GM06990 (cell line): Measurements from ENCODE around the gene ZNF12.

Experiments
- DNase-seq: peaks from one replicate; pipeline ENCODE4 v3.0.0-alpha.2; 2011; ENCODE audit not compliant: insufficient read length; ENCODE audit errors: extremely low read depth
- H3K27me3 ChIP-seq: replicated peaks from 2 replicates; pipeline ENCODE4 v1.6.0; 2011; ENCODE audit warnings: low read length; ENCODE audit not compliant: control insufficient read depth, insufficient read depth
- H3K36me3 ChIP-seq: 2 replicates; pipeline ENCODE4 v1.5.1; 2011; ENCODE audit warnings: low read length; ENCODE audit not compliant: control insufficient read depth, insufficient read depth
- H3K4me3 ChIP-seq: replicated peaks from 2 replicates; pipeline ENCODE4 v1.5.1; 2011; ENCODE audit warnings: low read depth, mild to moderate bottlenecking, control low read depth, low read length
- TF ChIP-seq, protein P1 (sequence below): IDR thresholded peaks from 2 replicates; pipeline ENCODE4 v1.5.1; 2011; ENCODE audit warnings: low read length, control low read depth, mild to moderate bottlenecking, inconsistent platforms; ENCODE audit not compliant: insufficient read depth, poor library complexity, severe bottlenecking

The ZNF12 gene

DNA sequence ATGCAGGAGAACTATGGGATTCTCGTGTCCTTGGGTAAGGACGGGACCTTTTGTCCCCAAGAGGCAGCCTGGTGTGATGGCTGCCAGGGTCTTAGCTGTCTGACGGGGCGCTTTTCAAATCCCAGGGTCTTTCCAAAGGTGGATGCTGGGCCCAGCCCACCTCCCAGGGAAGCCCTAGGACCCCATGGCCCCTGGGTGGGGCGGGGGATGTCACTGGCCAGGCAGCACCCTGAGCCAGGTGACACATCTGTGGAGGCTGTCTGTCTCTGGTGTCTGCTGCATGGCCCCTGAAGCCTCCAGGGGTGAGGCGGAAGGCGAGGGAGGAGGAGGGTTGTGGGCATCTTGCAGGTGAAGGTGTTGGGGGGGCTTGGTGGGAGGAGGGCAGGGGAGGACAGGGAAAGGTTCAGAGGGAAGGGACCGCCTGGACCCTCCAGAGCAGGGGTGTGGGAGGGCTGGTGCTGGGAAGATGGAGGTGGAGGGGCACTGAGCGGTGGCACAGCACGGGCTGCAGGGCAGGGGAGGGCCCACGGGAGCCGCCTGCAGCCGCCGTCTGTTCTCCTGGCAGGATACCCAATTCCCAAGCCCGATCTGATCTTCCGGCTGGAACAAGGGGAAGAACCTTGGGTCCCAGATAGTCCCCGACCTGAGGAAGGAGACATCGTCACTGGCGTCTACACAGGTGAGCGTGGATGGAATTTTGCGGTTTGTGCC lies 62.7 kb downstream of the ZNF12 start:
- peaks cover 45% of the 10 kb centered on the region for H3K36me3 ChIP-seq
- H3K4me3 ChIP-seq: no peak overlapping the region
- DNase-seq: no peak
- TF ChIP-seq, protein P1, sequence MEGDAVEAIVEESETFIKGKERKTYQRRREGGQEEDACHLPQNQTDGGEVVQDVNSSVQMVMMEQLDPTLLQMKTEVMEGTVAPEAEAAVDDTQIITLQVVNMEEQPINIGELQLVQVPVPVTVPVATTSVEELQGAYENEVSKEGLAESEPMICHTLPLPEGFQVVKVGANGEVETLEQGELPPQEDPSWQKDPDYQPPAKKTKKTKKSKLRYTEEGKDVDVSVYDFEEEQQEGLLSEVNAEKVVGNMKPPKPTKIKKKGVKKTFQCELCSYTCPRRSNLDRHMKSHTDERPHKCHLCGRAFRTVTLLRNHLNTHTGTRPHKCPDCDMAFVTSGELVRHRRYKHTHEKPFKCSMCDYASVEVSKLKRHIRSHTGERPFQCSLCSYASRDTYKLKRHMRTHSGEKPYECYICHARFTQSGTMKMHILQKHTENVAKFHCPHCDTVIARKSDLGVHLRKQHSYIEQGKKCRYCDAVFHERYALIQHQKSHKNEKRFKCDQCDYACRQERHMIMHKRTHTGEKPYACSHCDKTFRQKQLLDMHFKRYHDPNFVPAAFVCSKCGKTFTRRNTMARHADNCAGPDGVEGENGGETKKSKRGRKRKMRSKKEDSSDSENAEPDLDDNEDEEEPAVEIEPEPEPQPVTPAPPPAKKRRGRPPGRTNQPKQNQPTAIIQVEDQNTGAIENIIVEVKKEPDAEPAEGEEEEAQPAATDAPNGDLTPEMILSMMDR: no peak
- no peaks in the 10 kb centered on the region for H3K27me3 ChIP-seq

DNA sequence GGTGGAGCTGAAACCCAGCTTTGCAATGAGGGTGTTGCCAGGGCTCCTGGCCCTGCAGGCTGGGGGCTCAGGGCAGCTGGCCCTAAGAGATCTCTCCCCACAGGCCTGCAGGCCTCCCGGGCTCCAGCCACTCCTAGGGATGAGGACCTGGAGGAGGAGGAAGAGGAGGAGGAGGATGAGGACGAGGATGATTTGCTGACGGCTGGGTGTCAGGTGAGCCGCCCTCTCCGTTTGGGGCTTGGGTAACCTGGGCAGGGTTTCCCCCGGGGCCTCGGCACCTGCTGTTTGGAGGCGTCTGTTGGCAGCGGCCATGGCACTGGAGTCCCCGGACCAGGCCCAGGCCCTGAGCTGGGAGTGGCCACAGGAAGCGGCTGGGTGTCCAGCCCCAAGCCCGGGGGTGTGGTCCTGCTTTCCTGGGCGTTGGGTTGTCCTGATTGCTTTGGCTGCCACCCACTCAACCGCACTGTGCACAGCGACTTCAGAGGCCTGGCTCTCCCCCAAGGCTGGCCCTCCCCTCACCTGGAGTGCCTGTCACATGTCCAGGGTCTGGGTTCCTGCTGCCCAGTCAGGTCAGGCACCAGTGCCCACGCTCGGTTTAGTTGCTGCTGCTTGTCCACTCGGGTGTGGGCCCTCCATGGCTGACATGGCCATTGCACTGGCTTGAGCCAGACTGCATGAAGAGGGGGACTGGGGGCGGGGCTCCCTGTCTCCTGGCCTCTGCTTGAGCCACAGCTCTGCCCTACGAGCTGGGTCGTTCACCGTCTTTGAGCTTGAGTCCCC lies 63.7 kb downstream of the ZNF12 start:
- TF ChIP-seq, protein P1: no peak
- no peak for DNase-seq
- Histone ChIP-seq H3K27me3 (no peaks in the 10 kb centered on the region), H3K4me3 (no peak overlapping the region), H3K36me3 (peaks cover 38% of the 10 kb centered on the region)

DNA sequence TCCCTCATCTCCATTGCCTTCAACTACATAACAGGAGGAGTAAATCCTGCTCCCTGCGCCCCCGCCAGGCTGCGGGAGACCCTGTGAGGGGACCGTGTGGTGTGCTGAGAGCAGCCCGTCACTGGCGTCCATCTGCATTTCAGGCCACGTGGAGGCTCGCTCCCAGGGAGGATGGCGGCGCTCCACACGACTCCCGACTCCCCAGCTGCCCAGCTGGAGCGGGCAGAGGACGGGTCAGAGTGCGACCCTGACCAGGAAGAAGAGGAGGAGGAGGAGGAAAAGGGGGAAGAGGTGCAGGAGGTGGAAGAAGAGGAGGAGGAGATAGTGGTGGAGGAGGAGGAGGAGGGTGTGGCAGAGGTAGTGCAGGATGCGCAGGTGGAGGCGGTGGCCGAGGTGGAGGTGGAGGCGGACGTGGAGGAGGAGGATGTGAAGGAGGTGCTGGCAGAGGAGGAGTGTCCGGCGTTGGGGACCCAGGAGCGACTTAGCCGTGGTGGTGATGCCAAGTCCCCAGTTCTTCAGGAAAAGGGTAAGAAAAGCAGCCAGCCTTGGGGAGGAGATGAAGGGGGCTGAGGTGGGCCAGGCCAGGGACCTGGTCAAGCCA lies 64.4 kb downstream of the ZNF12 start:
- Histone ChIP-seq H3K27me3 (no peaks in the 10 kb centered on the region), H3K36me3 (peaks cover 33% of the 10 kb centered on the region), H3K4me3 (no peak overlapping the region)
- DNase-seq: no peak
- TF ChIP-seq, protein P1: no peak

DNA sequence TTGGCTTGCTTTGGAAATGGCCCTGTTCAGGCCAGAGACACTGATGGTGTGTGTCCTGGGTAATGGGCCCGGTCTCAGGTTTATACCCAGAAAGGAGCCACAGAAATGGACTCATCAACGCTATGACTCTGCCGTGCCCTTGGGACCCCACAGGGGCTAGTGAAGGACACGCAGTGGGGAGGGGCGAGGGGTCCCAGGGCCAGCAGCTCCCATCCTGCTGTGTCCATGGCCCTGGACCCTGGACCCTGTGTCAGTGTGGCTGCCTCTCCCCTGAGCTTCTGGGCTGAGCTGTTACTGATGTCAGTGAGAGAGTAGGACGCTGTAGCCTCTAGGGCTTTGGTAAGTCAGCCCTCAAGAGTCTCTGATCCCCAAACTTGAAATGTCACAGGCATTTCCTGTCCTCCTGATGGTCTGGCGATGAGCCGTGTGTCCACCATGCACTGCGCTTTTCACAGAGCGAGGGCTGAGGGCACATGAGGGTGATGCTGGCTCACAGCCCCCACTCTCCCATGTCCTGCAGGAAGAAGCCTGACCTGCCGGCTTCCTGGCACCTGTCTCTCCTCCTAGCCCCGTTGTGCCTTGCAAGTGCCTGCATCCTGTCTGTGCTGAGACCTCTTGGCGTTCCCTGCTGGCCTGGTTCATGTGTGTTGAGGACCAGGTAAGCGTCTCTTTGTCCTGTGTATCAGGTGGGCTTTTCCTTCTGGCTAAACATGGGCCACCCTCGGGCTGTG lies 65.3 kb downstream of the ZNF12 start:
- TF ChIP-seq, protein P1: no peak
- no peaks in the 10 kb centered on the region for H3K27me3 ChIP-seq
- no peak overlapping the region for H3K4me3 ChIP-seq
- H3K36me3 ChIP-seq: peaks cover 29% of the 10 kb centered on the region
- DNase-seq: no peak

DNA sequence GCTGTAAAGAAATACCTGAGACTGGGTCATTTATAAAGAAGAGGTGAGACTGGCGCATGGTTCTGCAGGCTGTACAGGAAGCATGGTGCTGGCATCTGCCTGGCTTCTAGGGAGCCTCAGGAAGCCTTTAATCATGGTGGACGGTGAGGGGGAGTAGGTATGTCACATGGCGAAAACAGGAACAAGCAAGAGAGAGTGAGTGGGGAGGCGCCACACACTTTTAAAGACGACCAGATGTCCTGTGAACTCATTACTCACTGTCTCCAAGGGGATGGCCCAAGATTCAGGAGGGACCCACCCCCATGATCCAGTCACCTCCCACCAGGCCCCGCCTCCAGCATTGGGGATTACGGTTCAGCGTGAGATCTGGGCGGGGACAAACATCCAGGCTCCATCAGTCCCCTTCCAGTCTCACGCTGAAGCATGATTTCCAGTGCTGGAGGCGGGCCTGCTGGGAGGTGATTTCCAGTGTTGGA lies 66.5 kb downstream of the ZNF12 start:
- H3K27me3 ChIP-seq: no peaks in the 10 kb centered on the region
- H3K4me3 ChIP-seq: no peak overlapping the region
- DNase-seq: no peak
- TF ChIP-seq, protein P1: no peak
- H3K36me3 ChIP-seq: peaks cover 29% of the 10 kb centered on the region
